Endothelial cell of umbilical vein (primary cell): Measurements from ENCODE around the gene RASAL3. TPM values are rescaled to one million over a fixed set of nuclear protein-coding genes. Genes with fewer than 3 reads are reported as not detected.

Experiments used
- BruUV-seq: library from RNA; stranded (reverse); fragments of 400-500 nt; replicated peaks from 2 replicates; lab custom pipeline; 2021; lab: Mats Ljungman, UMichigan
- CTCF ChIA-PET: fragments of 300-600, 350-600 bp; sonication (Branson Sonifier 250); formaldehyde crosslinking; loops from one replicate; lab custom pipeline; 2021; ENCODE audit warnings: antibody characterized with exemption, inconsistent platforms; lab: Charles Lee
- POLR2A ChIA-PET: fragments of 300-600, 350-600 bp; sonication (Branson Sonifier 250); formaldehyde crosslinking; loops from one replicate; lab custom pipeline; 2021; ENCODE audit warnings: antibody characterized with exemption, inconsistent platforms; lab: Charles Lee
- DNase-seq: peaks from one replicate; pipeline ENCODE4 v3.0.0-alpha.2; 2011; ENCODE audit warnings: low read depth, low spot score
- FAIRE-seq: peaks from 2 replicates; lab custom pipeline; 2011; peaks lifted over from hg19 to GRCh38; lab: Jason Lieb, UNC
- H2AFZ ChIP-seq: 2 replicates; pipeline ENCODE4 v1.6.0; 2012; ENCODE audit warnings: low read depth, low read length, control low read depth, inconsistent platforms
- H3K27ac ChIP-seq: 2 replicates; pipeline ENCODE4 v1.5.1; 2011; ENCODE audit warnings: low read depth, mild to moderate bottlenecking, control low read depth, low read length, moderate library complexity; ENCODE audit not compliant: insufficient read depth
- H3K27me3 ChIP-seq, 2 experiments: 2 replicates each; pipeline versions ENCODE4 v1.6.0 to v1.6.1; 2011; ENCODE audit warnings: low read length in 2 of 2, mixed read lengths in 1 of 2; ENCODE audit not compliant: control insufficient read depth in 2 of 2, insufficient read depth in 2 of 2
- H3K36me3 ChIP-seq, 2 experiments: 2 replicates in 1 of 2; 3 replicates in 1 of 2; pipeline ENCODE4 v1.5.1; 2011; ENCODE audit warnings: low read length in 2 of 2, mild to moderate bottlenecking in 1 of 2, moderate library complexity in 1 of 2; ENCODE audit not compliant: control insufficient read depth in 2 of 2, insufficient read depth in 2 of 2; ENCODE audit errors: extremely low read depth in 1 of 2
- H3K4me1 ChIP-seq: 3 replicates; pipeline ENCODE4 v1.5.1; 2011; ENCODE audit warnings: mild to moderate bottlenecking, low read length; ENCODE audit not compliant: control insufficient read depth, insufficient read depth; ENCODE audit errors: extremely low read depth
- H3K4me2 ChIP-seq: 2 replicates; pipeline ENCODE4 v1.6.1; 2011; ENCODE audit warnings: low read length, control low read depth, mixed read lengths; ENCODE audit not compliant: insufficient read depth
- H3K4me3 ChIP-seq, 3 experiments: fragments of 200-600 bp in 1 of 3; sonication (generic), shearing (Covaris generic) in 1 of 3; replicated peaks in 1 of 3; 2 replicates each; pipeline ENCODE4 v1.5.1; 2011 to 2016; ENCODE audit warnings: control low read depth in 3 of 3, low read length in 3 of 3, mild to moderate bottlenecking in 2 of 3, inconsistent platforms in 1 of 3, low read depth in 1 of 3, moderate library complexity in 1 of 3; ENCODE audit not compliant: insufficient read depth in 1 of 3
- H3K79me2 ChIP-seq: 2 replicates; pipeline ENCODE4 v1.6.0; 2012; ENCODE audit warnings: low read length, inconsistent platforms; ENCODE audit not compliant: control insufficient read depth, insufficient read depth
- H3K9ac ChIP-seq: replicated peaks from 2 replicates; pipeline ENCODE3; 2011; ENCODE audit warnings: low read length, control low read depth; ENCODE audit not compliant: insufficient read depth; ENCODE audit errors: extremely low read depth
- H3K9me1 ChIP-seq: replicated peaks from 3 replicates; pipeline ENCODE4 v1.6.0; 2011; ENCODE audit warnings: mild to moderate bottlenecking, low read length; ENCODE audit not compliant: control insufficient read depth, insufficient read depth; ENCODE audit errors: extremely low read depth
- H3K9me3 ChIP-seq: replicated peaks from 2 replicates; pipeline ENCODE4 v1.5.1; 2012; ENCODE audit warnings: low read length, inconsistent platforms; ENCODE audit not compliant: control insufficient read depth, insufficient read depth
- H4K20me1 ChIP-seq: replicated peaks from 2 replicates; pipeline ENCODE3; 2011; ENCODE audit warnings: mild to moderate bottlenecking, low read length; ENCODE audit not compliant: control insufficient read depth, insufficient read depth; ENCODE audit errors: extremely low read depth
- EZH2 ChIP-seq: IDR thresholded peaks from 2 replicates; pipeline ENCODE4 v1.6.1; 2012; ENCODE audit warnings: borderline replicate concordance, low read depth, mild to moderate bottlenecking, moderate library complexity, low read length, inconsistent platforms; ENCODE audit not compliant: severe bottlenecking
- FOS ChIP-seq: IDR thresholded peaks from 2 replicates; pipeline ENCODE4 v1.6.1; 2011; ENCODE audit warnings: mild to moderate bottlenecking, low read length, moderate library complexity, borderline replicate concordance; ENCODE audit not compliant: insufficient read depth
- GATA2 ChIP-seq: IDR thresholded peaks from 2 replicates; pipeline ENCODE4 v1.7.0; 2011; ENCODE audit warnings: low read depth, mild to moderate bottlenecking, moderate library complexity, mixed read lengths, low read length; ENCODE audit not compliant: insufficient read length, insufficient read depth
- JUN ChIP-seq: IDR thresholded peaks from 2 replicates; pipeline ENCODE4 v1.6.1; 2011; ENCODE audit warnings: borderline replicate concordance, low read depth; ENCODE audit not compliant: insufficient read length, insufficient read depth
- MYC ChIP-seq: IDR thresholded peaks from one replicate; pipeline ENCODE4 v1.6.1; 2011; ENCODE audit warnings: mild to moderate bottlenecking, low read depth, low read length
- POLR2AphosphoS5 ChIP-seq: IDR thresholded peaks from 2 replicates; pipeline ENCODE4 v1.6.1; 2012; ENCODE audit warnings: low read depth, mild to moderate bottlenecking, control low read depth, low read length, moderate library complexity; ENCODE audit not compliant: insufficient read depth
- dilution Hi-C: fragments of 300-500 bp; cut with MboI; formaldehyde crosslinking; loops from one replicate; pipeline ENCODE4 v1.15.0; 2019; ENCODE audit warnings: low sequenced_read_pairs; ENCODE audit not compliant: extremely low pct_ligation_motif_present
- intact Hi-C: fragments of 100-400 bp; cut with micrococcal nuclease; formaldehyde crosslinking; loops from one replicate; pipeline ENCODE4 v1.10.0; 2022
- polyA plus RNA-seq, 4 experiments: library from polyadenylated mRNA; depleted of rRNA in 3 of 4; stranded (reverse) in 3 of 4; unstranded in 1 of 4; fragments of >200 nt; gene quantifications; 2 replicates each; pipeline versions ENCODE4 v1.2.1 to v1.2.3, GENCODE V29; 2011 to 2012; ENCODE audit warnings: missing spikeins in 1 of 4
- total RNA-seq: library from RNA; stranded (reverse); gene quantifications from 2 replicates; pipeline ENCODE4 v1.2.3, GENCODE V29; 2021
- TF ChIP-seq, protein P1 (sequence below): IDR thresholded peaks from 2 replicates; pipeline ENCODE4 v1.6.1; 2011; ENCODE audit not compliant: insufficient read depth, insufficient read length
- TF ChIP-seq, protein P2 (sequence below), 2 donors: IDR thresholded peaks; 1 replicate in 1 of 2; 2 replicates in 1 of 2; pipeline ENCODE4 v1.5.1; 2011; ENCODE audit warnings: low read length in 2 of 2, mild to moderate bottlenecking in 2 of 2, moderate library complexity in 2 of 2, control low read depth in 1 of 2, inconsistent platforms in 1 of 2, low read depth in 1 of 2; ENCODE audit not compliant: insufficient read depth in 1 of 2; ENCODE audit errors: extremely low read depth in 1 of 2

RASAL3 gene
- total and polyA plus RNA-seq, 2 donors (not counting 3 experiments of a cell fraction or from before 2014, with no cell fraction given): 4.1 to 5.7 TPM

DNA sequence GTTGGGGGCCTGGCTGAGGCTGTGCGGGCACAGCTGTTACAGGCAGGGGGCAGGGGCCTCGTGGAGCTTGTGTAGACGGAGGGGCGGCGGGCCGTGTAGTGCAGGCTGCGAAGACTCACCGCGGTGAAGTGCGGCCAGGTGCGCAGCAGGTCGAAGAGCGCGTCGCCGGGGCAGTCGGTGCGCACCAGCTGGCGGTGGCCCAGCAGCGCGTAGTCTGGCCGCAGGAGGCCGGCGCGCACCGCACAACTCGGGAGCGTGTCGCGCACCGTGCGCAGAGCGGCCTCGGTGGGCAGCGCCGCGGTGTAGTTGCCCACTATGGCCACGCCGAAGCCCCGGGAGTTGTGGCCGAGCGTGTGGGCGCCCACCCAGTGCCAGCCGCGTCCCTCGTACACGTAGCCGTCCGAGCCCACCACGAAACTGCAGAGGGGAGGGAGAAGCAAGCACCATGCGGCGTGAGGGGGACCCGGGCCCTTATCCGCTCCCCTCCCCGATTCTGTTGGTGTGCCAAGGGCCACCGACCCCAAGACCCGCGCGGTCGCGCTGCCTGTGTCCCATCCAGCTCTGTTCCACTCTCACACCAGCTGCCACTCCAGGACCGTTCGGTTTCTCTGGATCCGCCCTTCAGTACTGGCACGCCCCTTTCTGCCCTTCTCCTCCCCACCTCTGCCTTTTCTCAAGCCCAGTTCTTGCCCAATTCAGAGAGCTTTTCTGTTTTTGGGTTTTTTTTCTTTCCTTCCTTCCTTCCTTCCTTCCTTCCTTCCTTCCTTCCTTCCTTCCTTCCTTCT lies 5.4 kb upstream of the RASAL3 start:
- no TSS peak for BruUV-seq
- Histone ChIP-seq H3K27me3 (peaks cover 0 to 4% of the 10 kb centered on the region in 2 experiments), H4K20me1 (no peaks in the 10 kb centered on the region), H3K9me3 (no peaks in the 10 kb centered on the region), H3K27ac (no peak overlapping the region), H3K4me1 (peaks cover 32% of the 10 kb centered on the region), H3K9me1 (no peaks in the 10 kb centered on the region), H3K36me3 (no peaks in the 10 kb centered on the region), H3K79me2 (no peaks in the 10 kb centered on the region), H3K4me2 (peak overlapping the region; percentile 49), H3K9ac (no peak overlapping the region), H2AFZ (peak overlapping the region; percentile 85), H3K4me3 (peak overlapping the region in 2 of 3 experiments; percentile 38 to 40)
- intact Hi-C loops (loop anchor here (5.0 kb wide), 1 partner anchor 88 kb away; no protein-coding TSS in a partner anchor), dilution Hi-C loops (no loop called here)
- POLR2A ChIA-PET: no interaction called here
- CTCF ChIA-PET: interaction anchor here (1.1 to 4.2 kb wide), 3 partner anchors 15 to 86 kb away, joined by 4 to 29 read pairs (median 10); no protein-coding TSS in a partner anchor
- FAIRE-seq (no peak), DNase-seq (no peak)
- TF ChIP-seq, protein P1, sequence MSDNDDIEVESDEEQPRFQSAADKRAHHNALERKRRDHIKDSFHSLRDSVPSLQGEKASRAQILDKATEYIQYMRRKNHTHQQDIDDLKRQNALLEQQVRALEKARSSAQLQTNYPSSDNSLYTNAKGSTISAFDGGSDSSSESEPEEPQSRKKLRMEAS: no peak
- TF ChIP-seq JUN (no peak), EZH2 (no peak), MYC (no peak), FOS (no peak), GATA2 (no peak), POLR2AphosphoS5 (no peak)
- TF ChIP-seq, protein P2, sequence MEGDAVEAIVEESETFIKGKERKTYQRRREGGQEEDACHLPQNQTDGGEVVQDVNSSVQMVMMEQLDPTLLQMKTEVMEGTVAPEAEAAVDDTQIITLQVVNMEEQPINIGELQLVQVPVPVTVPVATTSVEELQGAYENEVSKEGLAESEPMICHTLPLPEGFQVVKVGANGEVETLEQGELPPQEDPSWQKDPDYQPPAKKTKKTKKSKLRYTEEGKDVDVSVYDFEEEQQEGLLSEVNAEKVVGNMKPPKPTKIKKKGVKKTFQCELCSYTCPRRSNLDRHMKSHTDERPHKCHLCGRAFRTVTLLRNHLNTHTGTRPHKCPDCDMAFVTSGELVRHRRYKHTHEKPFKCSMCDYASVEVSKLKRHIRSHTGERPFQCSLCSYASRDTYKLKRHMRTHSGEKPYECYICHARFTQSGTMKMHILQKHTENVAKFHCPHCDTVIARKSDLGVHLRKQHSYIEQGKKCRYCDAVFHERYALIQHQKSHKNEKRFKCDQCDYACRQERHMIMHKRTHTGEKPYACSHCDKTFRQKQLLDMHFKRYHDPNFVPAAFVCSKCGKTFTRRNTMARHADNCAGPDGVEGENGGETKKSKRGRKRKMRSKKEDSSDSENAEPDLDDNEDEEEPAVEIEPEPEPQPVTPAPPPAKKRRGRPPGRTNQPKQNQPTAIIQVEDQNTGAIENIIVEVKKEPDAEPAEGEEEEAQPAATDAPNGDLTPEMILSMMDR (IDR thresholded peaks at IDR 0.05; ENCODE audit: extremely low read depth in 1 of 2, insufficient read depth in 1 of 2, low read depth in 1 of 2, low read length in 2 of 2): no peak
